ENCODE data around the gene CLDN1.

Gene CLDN1

GRCh38 chr3:190303884-190304283 is 18.4 kb downstream of the CLDN1 start:
- TF ChIP-seq FOXP2 (optimal IDR thresholded peaks at IDR 0.05; ENCODE audit: borderline replicate concordance, extremely low read depth, extremely low read length, insufficient read depth) (no peak), POLR2AphosphoS5 (IDR thresholded peaks at IDR 0.05; ENCODE audit: low read depth, low read length) (no peak), REST (IDR thresholded peaks at IDR 0.05; ENCODE audit: insufficient read depth in 1 of 2, low read depth in 2 of 2, low read length in 2 of 2) (no peak), SIN3A (IDR thresholded peaks at IDR 0.05; ENCODE audit: borderline replicate concordance, insufficient read depth, low read length) (no peak), TAF1 (IDR thresholded peaks at IDR 0.05; ENCODE audit: borderline replicate concordance, insufficient read depth, low read length) (no peak)

DNA sequence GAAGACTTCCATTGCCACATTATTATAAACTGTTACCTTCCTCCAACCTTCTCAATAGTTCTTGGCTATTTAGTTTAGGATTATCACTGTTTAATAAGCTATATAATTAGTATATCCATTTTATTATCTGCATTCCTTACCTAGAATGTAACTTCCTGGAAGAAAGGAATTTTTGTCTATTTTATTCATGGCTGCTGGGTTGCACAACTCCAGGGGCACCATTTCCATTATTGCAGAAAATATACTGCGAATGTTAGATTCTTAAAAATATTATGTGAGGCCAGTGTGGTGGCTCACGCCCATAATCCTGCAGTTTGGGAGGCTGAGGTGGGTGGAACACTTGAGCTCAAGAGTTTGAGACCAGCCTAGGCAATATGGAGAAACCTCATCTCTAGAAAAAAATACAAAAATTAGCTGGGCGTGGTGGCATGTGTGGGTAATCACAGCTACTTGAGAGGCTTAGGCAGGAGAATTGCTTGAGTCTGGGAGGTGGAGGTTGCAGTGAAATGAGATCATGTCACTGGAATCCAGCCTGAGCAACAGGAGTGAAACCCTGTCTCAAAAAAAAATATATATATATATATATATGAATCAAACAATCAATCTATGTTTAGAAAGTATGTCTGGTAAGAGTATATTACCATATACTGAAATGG is 19.9 kb downstream of the CLDN1 start:
- TF ChIP-seq REST (IDR thresholded peaks at IDR 0.05; ENCODE audit: insufficient read depth in 1 of 2, low read depth in 2 of 2, low read length in 2 of 2) (no peak), POLR2AphosphoS5 (IDR thresholded peaks at IDR 0.05; ENCODE audit: low read depth, low read length) (no peak), SIN3A (IDR thresholded peaks at IDR 0.05; ENCODE audit: borderline replicate concordance, insufficient read depth, low read length) (no peak), TAF1 (IDR thresholded peaks at IDR 0.05; ENCODE audit: borderline replicate concordance, insufficient read depth, low read length) (no peak), FOXP2 (optimal IDR thresholded peaks at IDR 0.05; ENCODE audit: borderline replicate concordance, extremely low read depth, extremely low read length, insufficient read depth) (no peak)

- TF ChIP-seq POLR2AphosphoS5 (IDR thresholded peaks at IDR 0.05; ENCODE audit: low read depth, low read length): no peak
Measured at GRCh38 chr3:190301591-190301990, 20.7 kb downstream of the CLDN1 start.

DNA sequence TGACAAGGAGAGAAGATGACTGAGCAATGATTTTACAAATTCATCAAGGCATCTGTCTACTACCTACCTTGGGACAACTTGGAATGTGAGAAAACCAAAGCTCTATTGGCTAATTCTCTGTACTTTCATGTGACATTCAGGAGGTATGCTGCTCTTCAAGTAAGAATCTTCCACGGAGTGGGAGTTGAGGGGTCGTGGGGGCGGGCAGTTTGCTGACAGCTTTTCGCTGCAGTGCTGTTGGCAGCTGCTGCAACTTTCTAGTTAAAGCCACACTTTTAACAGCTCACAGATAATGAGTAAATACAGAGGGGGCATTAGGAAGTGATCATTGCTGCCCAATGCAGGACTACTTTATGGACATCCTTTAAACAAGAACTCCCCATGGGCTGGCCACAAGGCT is 22.3 kb downstream of the CLDN1 start:
- TF ChIP-seq FOXP2 (optimal IDR thresholded peaks at IDR 0.05; ENCODE audit: borderline replicate concordance, extremely low read depth, extremely low read length, insufficient read depth) (no peak), POLR2AphosphoS5 (IDR thresholded peaks at IDR 0.05; ENCODE audit: low read depth, low read length) (no peak), REST (IDR thresholded peaks at IDR 0.05; ENCODE audit: insufficient read depth in 1 of 2, low read depth in 2 of 2, low read length in 2 of 2) (no peak), TAF1 (IDR thresholded peaks at IDR 0.05; ENCODE audit: borderline replicate concordance, insufficient read depth, low read length) (no peak), SIN3A (IDR thresholded peaks at IDR 0.05; ENCODE audit: borderline replicate concordance, insufficient read depth, low read length) (no peak)

GRCh38 chr3:190294030-190294429 is 28.2 kb downstream of the CLDN1 start:
- TF ChIP-seq POLR2AphosphoS5 (IDR thresholded peaks at IDR 0.05; ENCODE audit: low read depth, low read length) (no peak), FOXP2 (optimal IDR thresholded peaks at IDR 0.05; ENCODE audit: borderline replicate concordance, extremely low read depth, extremely low read length, insufficient read depth) (no peak), REST (IDR thresholded peaks at IDR 0.05; ENCODE audit: insufficient read depth in 1 of 2, low read depth in 2 of 2, low read length in 2 of 2) (no peak), SIN3A (IDR thresholded peaks at IDR 0.05; ENCODE audit: borderline replicate concordance, insufficient read depth, low read length) (no peak), TAF1 (IDR thresholded peaks at IDR 0.05; ENCODE audit: borderline replicate concordance, insufficient read depth, low read length) (no peak)

Measured in PFSK-1 (cell line).